ENCODE data around the gene VIPR1.

The VIPR1 gene

GRCh38 chr3:42492508-42493080 is 9.8 kb upstream of the VIPR1 start:
- no peak for ATAC-seq

GRCh38 chr3:42493126-42493797 is 9.2 kb upstream of the VIPR1 start:
- ATAC-seq = no peak
- no peak for TF ChIP-seq ESRRG (CRISPR knock-in tag; IDR thresholded peaks at IDR 0.05)
- TF ChIP-seq OSR1 (CRISPR knock-in tag; IDR thresholded peaks at IDR 0.05) = no peak
- no peak for TF ChIP-seq ZNF8 (CRISPR knock-in tag; IDR thresholded peaks at IDR 0.05)
- TF ChIP-seq, protein P1, sequence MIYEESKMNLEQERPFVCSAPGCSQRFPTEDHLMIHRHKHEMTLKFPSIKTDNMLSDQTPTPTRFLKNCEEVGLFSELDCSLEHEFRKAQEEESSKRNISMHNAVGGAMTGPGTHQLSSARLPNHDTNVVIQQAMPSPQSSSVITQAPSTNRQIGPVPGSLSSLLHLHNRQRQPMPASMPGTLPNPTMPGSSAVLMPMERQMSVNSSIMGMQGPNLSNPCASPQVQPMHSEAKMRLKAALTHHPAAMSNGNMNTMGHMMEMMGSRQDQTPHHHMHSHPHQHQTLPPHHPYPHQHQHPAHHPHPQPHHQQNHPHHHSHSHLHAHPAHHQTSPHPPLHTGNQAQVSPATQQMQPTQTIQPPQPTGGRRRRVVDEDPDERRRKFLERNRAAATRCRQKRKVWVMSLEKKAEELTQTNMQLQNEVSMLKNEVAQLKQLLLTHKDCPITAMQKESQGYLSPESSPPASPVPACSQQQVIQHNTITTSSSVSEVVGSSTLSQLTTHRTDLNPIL (CRISPR knock-in tag; IDR thresholded peaks at IDR 0.05; ENCODE audit: low read depth) = no peak
- TF ChIP-seq TOX (CRISPR knock-in tag; IDR thresholded peaks at IDR 0.05; ENCODE audit: borderline replicate concordance) = no peak
- TF ChIP-seq, protein P2, sequence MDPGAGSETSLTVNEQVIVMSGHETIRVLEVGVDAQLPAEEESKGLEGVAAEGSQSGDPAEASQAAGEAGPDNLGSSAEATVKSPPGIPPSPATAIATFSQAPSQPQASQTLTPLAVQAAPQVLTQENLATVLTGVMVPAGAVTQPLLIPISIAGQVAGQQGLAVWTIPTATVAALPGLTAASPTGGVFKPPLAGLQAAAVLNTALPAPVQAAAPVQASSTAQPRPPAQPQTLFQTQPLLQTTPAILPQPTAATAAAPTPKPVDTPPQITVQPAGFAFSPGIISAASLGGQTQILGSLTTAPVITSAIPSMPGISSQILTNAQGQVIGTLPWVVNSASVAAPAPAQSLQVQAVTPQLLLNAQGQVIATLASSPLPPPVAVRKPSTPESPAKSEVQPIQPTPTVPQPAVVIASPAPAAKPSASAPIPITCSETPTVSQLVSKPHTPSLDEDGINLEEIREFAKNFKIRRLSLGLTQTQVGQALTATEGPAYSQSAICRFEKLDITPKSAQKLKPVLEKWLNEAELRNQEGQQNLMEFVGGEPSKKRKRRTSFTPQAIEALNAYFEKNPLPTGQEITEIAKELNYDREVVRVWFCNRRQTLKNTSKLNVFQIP (CRISPR knock-in tag; IDR thresholded peaks at IDR 0.05; ENCODE audit: borderline replicate concordance, low read depth) = no peak
- TF ChIP-seq ZNF565 (CRISPR knock-in tag; conservative IDR thresholded peaks at IDR 0.05; ENCODE audit: low read depth) = no peak
- no peak for TF ChIP-seq ISL1 (CRISPR knock-in tag; IDR thresholded peaks at IDR 0.05)
- TF ChIP-seq ARNTL (CRISPR knock-in tag; IDR thresholded peaks at IDR 0.05; ENCODE audit: borderline replicate concordance, low read depth) = no peak

More at GRCh38 chr3:42492508-42493080, 9.8 kb upstream of the VIPR1 start:
- TF ChIP-seq ZFP30 (CRISPR knock-in tag; IDR thresholded peaks at IDR 0.05) = no peak
- no peak for TF ChIP-seq GLIS3 (CRISPR knock-in tag; IDR thresholded peaks at IDR 0.05)
- no peak for TF ChIP-seq ZNF8 (CRISPR knock-in tag; IDR thresholded peaks at IDR 0.05)
- TF ChIP-seq BACH2 (CRISPR knock-in tag; IDR thresholded peaks at IDR 0.05; ENCODE audit: borderline replicate concordance) = no peak
- TF ChIP-seq OSR1 (CRISPR knock-in tag; IDR thresholded peaks at IDR 0.05) = no peak
- TF ChIP-seq, protein P1 (CRISPR knock-in tag; IDR thresholded peaks at IDR 0.05; ENCODE audit: low read depth) = no peak
- TF ChIP-seq TCF4 (CRISPR knock-in tag; IDR thresholded peaks at IDR 0.05; ENCODE audit: borderline replicate concordance) = no peak
- TF ChIP-seq ZFP3 (CRISPR knock-in tag; IDR thresholded peaks at IDR 0.05) = no peak
- TF ChIP-seq TOX (CRISPR knock-in tag; IDR thresholded peaks at IDR 0.05; ENCODE audit: borderline replicate concordance) = no peak
- TF ChIP-seq, protein P3, sequence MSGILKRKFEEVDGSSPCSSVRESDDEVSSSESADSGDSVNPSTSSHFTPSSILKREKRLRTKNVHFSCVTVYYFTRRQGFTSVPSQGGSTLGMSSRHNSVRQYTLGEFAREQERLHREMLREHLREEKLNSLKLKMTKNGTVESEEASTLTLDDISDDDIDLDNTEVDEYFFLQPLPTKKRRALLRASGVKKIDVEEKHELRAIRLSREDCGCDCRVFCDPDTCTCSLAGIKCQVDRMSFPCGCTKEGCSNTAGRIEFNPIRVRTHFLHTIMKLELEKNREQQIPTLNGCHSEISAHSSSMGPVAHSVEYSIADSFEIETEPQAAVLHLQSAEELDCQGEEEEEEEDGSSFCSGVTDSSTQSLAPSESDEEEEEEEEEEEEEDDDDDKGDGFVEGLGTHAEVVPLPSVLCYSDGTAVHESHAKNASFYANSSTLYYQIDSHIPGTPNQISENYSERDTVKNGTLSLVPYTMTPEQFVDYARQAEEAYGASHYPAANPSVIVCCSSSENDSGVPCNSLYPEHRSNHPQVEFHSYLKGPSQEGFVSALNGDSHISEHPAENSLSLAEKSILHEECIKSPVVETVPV (CRISPR knock-in tag; IDR thresholded peaks at IDR 0.05) = no peak
- no peak for TF ChIP-seq ZNF565 (CRISPR knock-in tag; conservative IDR thresholded peaks at IDR 0.05; ENCODE audit: low read depth)
- no peak for TF ChIP-seq ZC3H10 (CRISPR knock-in tag; IDR thresholded peaks at IDR 0.05)
- no peak for TF ChIP-seq RARB (CRISPR knock-in tag; IDR thresholded peaks at IDR 0.05)

DNA sequence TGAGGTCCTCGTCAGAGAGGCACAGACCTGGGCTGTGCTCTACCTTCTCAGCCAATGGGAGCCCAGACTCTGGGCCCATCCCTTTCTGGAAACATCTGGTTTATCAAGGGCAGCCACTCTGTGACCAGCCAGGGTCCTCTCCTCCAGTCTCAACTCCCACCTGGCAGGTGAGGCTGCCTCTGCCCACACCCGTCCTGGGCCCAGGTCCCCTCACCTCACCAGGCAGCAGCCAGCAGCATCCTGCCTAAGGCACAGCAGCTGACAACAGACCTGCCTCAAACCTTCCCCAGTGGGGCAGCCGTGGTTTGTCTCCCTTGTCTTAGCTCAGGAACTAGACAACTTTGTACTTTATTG is 8.7 kb upstream of the VIPR1 start:
- TF ChIP-seq GLIS3 (CRISPR knock-in tag; IDR thresholded peaks at IDR 0.05) (no peak), ZNF8 (CRISPR knock-in tag; IDR thresholded peaks at IDR 0.05) (no peak), ISL1 (CRISPR knock-in tag; IDR thresholded peaks at IDR 0.05) (no peak), TCF4 (CRISPR knock-in tag; IDR thresholded peaks at IDR 0.05; ENCODE audit: borderline replicate concordance) (no peak), TOX (CRISPR knock-in tag; IDR thresholded peaks at IDR 0.05; ENCODE audit: borderline replicate concordance) (no peak), BACH2 (CRISPR knock-in tag; IDR thresholded peaks at IDR 0.05; ENCODE audit: borderline replicate concordance) (no peak), ARNTL (CRISPR knock-in tag; IDR thresholded peaks at IDR 0.05; ENCODE audit: borderline replicate concordance, low read depth) (no peak), OSR1 (CRISPR knock-in tag; IDR thresholded peaks at IDR 0.05) (no peak)
- no peak for ATAC-seq

DNA sequence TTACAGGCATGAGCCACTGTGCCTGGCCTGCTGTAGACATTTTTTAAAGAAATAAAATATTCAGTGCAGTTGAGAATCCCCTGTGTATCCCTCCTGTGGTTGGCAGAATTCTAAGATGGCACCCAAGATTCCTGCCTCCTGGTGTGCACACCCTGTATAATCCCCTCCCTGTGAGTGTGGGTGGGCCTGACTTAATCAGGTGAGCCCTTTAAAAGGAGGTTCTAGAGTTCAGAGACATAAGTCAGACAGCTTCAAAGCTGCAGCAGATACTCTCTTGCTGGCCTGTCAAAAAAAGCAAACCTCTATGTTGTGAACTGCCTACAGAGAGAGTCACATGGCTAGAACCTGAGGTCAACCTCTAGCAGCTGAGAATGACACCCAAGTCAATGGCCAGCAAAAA is 7.0 kb upstream of the VIPR1 start:
- no peak for ATAC-seq
- no peak for TF ChIP-seq ZFP3 (CRISPR knock-in tag; IDR thresholded peaks at IDR 0.05)
- TF ChIP-seq PATZ1 (CRISPR knock-in tag; IDR thresholded peaks at IDR 0.05; ENCODE audit: borderline replicate concordance) = no peak
- TF ChIP-seq, protein P4, sequence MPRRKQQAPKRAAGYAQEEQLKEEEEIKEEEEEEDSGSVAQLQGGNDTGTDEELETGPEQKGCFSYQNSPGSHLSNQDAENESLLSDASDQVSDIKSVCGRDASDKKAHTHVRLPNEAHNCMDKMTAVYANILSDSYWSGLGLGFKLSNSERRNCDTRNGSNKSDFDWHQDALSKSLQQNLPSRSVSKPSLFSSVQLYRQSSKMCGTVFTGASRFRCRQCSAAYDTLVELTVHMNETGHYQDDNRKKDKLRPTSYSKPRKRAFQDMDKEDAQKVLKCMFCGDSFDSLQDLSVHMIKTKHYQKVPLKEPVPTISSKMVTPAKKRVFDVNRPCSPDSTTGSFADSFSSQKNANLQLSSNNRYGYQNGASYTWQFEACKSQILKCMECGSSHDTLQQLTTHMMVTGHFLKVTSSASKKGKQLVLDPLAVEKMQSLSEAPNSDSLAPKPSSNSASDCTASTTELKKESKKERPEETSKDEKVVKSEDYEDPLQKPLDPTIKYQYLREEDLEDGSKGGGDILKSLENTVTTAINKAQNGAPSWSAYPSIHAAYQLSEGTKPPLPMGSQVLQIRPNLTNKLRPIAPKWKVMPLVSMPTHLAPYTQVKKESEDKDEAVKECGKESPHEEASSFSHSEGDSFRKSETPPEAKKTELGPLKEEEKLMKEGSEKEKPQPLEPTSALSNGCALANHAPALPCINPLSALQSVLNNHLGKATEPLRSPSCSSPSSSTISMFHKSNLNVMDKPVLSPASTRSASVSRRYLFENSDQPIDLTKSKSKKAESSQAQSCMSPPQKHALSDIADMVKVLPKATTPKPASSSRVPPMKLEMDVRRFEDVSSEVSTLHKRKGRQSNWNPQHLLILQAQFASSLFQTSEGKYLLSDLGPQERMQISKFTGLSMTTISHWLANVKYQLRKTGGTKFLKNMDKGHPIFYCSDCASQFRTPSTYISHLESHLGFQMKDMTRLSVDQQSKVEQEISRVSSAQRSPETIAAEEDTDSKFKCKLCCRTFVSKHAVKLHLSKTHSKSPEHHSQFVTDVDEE (CRISPR knock-in tag; IDR thresholded peaks at IDR 0.05) = no peak
- TF ChIP-seq ISL1 (CRISPR knock-in tag; IDR thresholded peaks at IDR 0.05) = no peak
- TF ChIP-seq, protein P2 (CRISPR knock-in tag; IDR thresholded peaks at IDR 0.05; ENCODE audit: borderline replicate concordance, low read depth) = no peak
- no peak for TF ChIP-seq TOX (CRISPR knock-in tag; IDR thresholded peaks at IDR 0.05; ENCODE audit: borderline replicate concordance)
- no peak for TF ChIP-seq ZFP30 (CRISPR knock-in tag; IDR thresholded peaks at IDR 0.05)
- no peak for TF ChIP-seq ARNTL (CRISPR knock-in tag; IDR thresholded peaks at IDR 0.05; ENCODE audit: borderline replicate concordance, low read depth)
- TF ChIP-seq BACH2 (CRISPR knock-in tag; IDR thresholded peaks at IDR 0.05; ENCODE audit: borderline replicate concordance) = no peak

All from SK-N-SH treated with all-trans-retinoic acid at 6 μM for 48 hours (cell line).